G401 (cell line): ENCODE measurements around the gene REPS1. TPM values are rescaled to one million over a fixed set of nuclear protein-coding genes. Genes with fewer than 3 reads are reported as not detected.

Source experiments
- DNase-seq: peaks from one replicate; pipeline ENCODE4 v3.0.0-alpha.2; 2015; ENCODE audit warnings: low spot score
- in situ Hi-C: cut with HindIII; loops from 2 replicates; pipeline ENCODE4 v1.10.0; 2016; ENCODE audit warnings: low sequenced_read_pairs, mixed read lengths
- total RNA-seq: library from RNA; depleted of rRNA; stranded (reverse); fragments of >200 nt; shearing (Covaris generic); gene quantifications from 2 replicates; pipeline ENCODE4 v1.2.3, GENCODE V29; 2014; rRNA removed

REPS1 gene
- total RNA-seq, 1 experiment from 2014 or later = 46.0 TPM

DNA sequence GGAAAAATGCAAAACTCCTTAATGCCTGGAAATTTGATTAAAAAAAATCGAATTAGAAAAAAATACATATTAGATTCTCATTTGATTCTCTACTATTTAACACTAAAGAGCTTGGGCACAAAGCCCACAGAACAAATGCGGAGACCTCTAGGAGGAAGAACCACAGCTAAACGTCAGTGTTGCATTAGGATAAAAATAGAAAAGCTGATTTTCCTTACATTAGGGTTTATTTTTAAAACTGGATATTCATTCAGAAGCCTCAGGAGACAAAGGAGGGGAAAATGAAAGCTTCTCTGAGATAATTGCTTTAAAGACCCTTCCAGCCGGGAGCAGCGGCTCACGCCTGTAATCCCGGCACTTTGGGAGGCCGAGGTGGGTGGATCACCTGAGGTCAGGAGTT lies 114.9 kb downstream of the REPS1 start:
- DNase-seq = no peak
- in situ Hi-C loops = no loop called here

DNA sequence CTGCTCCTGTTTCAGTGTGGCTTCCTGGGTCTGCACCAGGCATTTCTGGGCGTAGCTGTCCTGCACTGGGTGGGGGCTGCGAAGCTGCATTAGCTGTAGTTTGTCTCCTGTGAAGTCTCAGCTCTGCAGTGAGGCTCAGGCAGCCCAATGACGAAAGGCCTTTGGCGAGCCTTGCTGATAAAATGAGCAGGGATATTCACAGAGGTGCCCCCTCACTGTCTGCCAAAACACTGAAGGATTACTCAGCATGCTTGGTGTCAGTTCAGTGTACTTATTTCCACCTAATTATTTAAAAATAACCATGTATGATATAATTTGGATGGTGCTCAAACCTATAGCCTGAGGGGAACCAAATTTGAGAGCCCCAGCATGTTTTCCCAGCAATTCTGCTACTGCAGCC lies 118.7 kb downstream of the REPS1 start:
- DNase-seq = no peak
- in situ Hi-C loops = no loop called here

DNA sequence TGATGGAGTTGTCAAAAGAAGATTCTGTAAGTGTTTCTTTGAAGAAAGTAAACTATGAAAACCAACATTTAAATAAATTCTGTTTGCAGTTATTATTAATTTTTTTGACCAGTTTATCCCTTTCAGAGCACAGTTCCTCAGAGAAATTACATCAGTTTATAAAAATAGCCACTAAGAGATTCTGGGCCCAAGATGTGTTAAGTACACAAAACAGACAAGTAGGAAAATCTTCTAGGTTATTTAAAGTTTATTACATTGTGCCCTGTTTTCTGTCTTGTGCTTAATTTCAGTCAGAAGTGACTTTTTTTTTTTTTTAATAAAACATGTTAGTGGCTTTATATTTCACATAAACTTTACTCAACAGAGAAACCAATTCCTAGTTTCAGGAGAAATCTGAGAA lies 119.9 kb downstream of the REPS1 start:
- in situ Hi-C loops = no loop called here
- DNase-seq = no peak

DNA sequence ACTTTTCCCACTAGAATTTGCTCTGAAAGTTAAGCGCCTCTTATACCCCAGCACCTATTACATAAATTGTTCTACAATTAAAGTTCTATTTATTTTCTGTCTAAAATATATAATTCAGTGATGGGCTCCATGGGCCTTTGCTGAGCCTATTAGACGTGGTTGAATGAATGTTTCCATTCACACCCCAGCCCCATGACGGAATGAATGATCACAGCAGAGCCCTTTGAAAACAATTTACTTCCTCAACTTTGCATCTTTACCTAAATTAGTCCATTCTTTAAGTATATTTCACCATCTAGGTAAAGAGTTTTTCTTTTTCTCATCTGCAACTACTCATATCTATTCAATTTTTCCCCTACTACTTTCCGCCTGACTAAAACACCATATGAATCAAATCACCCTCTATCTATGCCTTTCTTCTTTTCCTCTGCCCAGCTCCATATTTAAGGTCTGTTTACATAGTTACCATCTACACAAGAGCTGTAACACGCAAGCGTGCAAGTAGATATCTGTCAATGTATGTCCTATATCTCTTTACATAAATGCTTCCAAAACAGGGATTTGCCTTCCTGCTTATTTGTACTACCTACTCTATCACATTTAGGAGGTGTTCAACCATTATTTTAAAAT lies 122.5 kb downstream of the REPS1 start:
- in situ Hi-C loops = no loop called here
- DNase-seq = no peak

DNA sequence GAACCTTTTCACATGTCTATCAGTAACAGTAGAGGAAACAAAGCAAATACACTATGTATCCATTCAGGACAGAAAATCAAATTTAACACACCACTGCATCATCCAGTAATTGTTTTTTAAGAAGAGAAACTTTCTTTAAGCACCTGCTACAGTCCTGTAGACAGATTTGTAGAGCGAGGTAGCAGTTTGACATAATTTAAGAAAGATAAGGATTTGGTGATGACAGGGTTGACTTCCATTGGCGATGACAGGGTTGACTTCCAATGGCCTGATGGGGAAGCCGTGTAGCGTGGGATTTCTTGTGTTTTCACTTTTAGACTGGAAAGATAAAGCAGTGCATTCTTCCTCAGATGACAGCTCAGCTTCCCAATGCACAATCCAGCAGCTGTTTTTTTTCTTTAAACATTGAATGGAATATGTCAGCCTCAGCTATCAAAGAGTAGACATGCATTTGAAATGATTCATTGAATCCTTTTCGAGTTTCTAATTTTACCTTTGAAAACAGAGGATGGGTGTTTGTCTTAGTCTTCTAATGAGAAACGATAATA lies 123.6 kb downstream of the REPS1 start:
- DNase-seq = no peak
- in situ Hi-C loops = no loop called here

DNA sequence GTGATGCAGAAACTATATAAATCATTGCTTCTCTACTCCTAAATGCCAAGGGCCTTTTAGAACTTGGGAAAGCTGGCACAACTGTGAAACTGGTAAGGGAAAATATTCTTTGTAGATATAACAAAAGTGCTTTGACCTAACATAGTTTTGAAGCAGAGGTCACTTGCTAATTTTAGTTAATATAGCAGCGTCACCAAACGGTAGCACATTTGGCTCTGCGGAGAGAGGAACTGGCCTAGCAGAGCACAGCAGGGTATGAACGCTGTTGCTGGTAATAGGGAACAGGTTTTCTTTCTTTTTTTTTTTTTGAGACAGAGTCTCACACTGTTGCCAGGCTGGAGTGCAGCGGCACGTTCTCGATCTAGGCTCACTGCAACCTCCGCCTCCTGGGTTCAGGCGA lies 124.7 kb downstream of the REPS1 start:
- in situ Hi-C loops = no loop called here

DNA sequence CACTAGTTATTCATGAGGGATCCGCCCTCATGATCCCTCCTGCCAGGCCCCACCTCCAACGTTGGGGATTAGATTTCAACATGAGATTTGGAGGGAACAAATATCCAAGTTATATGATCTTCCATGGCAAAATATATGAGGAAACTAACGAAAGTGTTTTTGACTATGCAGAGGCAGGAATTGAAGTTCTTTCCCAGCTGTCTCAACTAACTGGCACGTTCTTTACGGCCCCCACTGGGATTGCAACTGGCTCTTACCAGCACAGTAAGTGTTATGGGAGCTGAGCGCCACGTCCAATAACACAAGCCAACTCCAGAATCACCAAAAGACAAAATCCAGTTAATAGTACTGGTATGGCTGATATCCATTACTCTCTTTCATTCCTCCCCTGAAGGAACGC lies 125.6 kb downstream of the REPS1 start:
- DNase-seq = no peak
- in situ Hi-C loops = no loop called here

More for the DNA sequence above, 124.7 kb downstream of the REPS1 start:
- DNase-seq = no peak

DNA sequence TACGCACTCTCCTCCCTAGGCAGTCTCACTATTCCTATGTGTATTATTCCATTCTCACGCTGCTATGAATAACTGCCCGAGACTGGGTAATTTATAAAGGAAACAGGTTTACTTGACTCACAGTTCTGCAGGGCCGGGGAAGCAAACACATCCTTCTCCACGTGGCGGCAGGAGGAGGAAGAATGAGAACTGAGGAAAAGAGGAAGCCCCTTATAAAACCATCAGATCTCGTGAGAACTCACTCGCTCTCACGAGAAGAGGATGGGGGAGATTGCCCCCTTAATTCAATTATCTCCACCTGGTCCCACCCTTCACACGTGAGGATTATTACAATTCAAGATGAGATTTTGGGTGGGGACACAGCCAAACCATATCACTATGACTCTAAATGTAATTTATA lies 130.3 kb downstream of the REPS1 start:
- DNase-seq = no peak
- in situ Hi-C loops = no loop called here

DNA sequence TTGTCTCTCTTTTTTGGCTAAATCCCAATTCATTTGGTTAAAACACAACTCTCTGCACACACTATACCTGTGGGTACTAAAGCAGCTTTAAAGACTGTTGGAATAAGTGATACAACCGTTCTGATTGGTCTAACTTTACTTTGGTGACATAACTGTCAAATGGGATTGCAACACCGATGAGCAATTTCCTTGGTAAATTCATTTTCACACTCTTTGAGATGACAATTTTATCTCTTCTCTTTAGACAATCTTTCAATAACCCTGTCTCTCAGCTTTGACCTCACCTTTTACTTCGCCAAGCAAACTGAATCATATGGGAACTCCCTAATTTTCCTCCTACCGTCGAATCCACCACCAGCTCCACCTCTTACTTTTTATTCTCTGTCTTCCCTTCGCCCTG lies 131.4 kb downstream of the REPS1 start:
- no peak for DNase-seq
- in situ Hi-C loops = no loop called here

Other genes starting within 250 kb of the REPS1 start
- 27.4 and 27.6 TPM in 2 replicates for gene CCDC28A, start 214.5 kb downstream of the REPS1 start, total RNA-seq
- gene ECT2L, start 192.2 kb downstream of the REPS1 start, total RNA-seq = not detected in 2 replicates
- 46.0 and 72.8 TPM in 2 replicates for gene ABRACL, start 40.5 kb upstream of the REPS1 start, total RNA-seq
- gene HECA, start 146.8 kb upstream of the REPS1 start, total RNA-seq = 9.6 and 14.2 TPM in 2 replicates